B cell (primary cell): ENCODE data around the gene SNX11.

Source experiments
- CTCF ChIP-seq: fragments of 200-600 bp; IDR thresholded peaks from one replicate; pipeline ENCODE4 v1.8.0; 2022; ENCODE audit warnings: antibody characterized with exemption, mild to moderate bottlenecking
- EZH2 ChIP-seq: IDR thresholded peaks from 2 replicates; pipeline ENCODE4 v1.6.1; 2012; ENCODE audit warnings: borderline replicate concordance, low read depth, mild to moderate bottlenecking, moderate library complexity, low read length; ENCODE audit not compliant: insufficient read depth, poor library complexity, severe bottlenecking

- TF ChIP-seq CTCF: no peak
- no peak for TF ChIP-seq EZH2
Observed at GRCh38 chr17:48126532-48126850, 18.9 kb downstream of the SNX11 start.
